Left ventricle myocardium inferior (tissue), 1 donor: Measurements from ENCODE around the gene ELF5. TPM values are rescaled to one million over a fixed set of nuclear protein-coding genes. Genes with fewer than 3 reads are reported as not detected.

Experiments
- DNase-seq: peaks from one replicate; pipeline ENCODE4 v3.0.0-alpha.2; 2020
- H3K27ac ChIP-seq: fragments of 200-600 bp; replicated peaks from 2 replicates; pipeline ENCODE4 v1.8.0; 2021
- H3K27me3 ChIP-seq: fragments of 200-600 bp; 2 replicates; pipeline ENCODE4 v1.8.0; 2021; ENCODE audit warnings: low read depth
- H3K36me3 ChIP-seq: fragments of 200-600 bp; 2 replicates; pipeline ENCODE4 v1.8.0; 2021
- H3K4me1 ChIP-seq: fragments of 200-600 bp; 2 replicates; pipeline ENCODE4 v1.8.0; 2021
- H3K4me3 ChIP-seq: fragments of 200-600 bp; 2 replicates; pipeline ENCODE4 v1.8.0; 2021; ENCODE audit warnings: mild to moderate bottlenecking, moderate library complexity
- H3K9me3 ChIP-seq: fragments of 200-600 bp; replicated peaks from 2 replicates; pipeline ENCODE4 v1.8.0; 2021
- CTCF ChIP-seq: fragments of 200-600 bp; IDR thresholded peaks from 2 replicates; pipeline ENCODE4 v1.8.0; 2021; ENCODE audit warnings: antibody characterized with exemption, mild to moderate bottlenecking, borderline replicate concordance
- intact Hi-C: fragments of 100-400 bp; cut with micrococcal nuclease; formaldehyde crosslinking; loops from one replicate; pipeline ENCODE4 v1.11.0; 2022
- total RNA-seq: library from RNA; stranded (reverse); fragmentation: NEBNext Ultra II Directional; extraction: Animal tissue kit (Norgen Biotek cat#: 25700); gene quantifications from one replicate; pipeline ENCODE4 v1.2.1, GENCODE V29; 2021
- donor health status: DM: no; HTN: yes; CAD: no; lungs with severe emphysema.

ELF5 gene
- total RNA-seq, 1 donor from 2014 or later, result not detected

GRCh38 chr11:34493468-34493867 is 20.1 kb downstream of the ELF5 start:
- Histone ChIP-seq H3K4me3 (no peak overlapping the region), H3K9me3 (no peaks in the 10 kb centered on the region), H3K36me3 (no peaks in the 10 kb centered on the region), H3K27ac (no peak overlapping the region), H3K27me3 (peaks cover 43% of the 10 kb centered on the region), H3K4me1 (no peaks in the 10 kb centered on the region)
- TF ChIP-seq CTCF, result no peak
- no peak for DNase-seq
- intact Hi-C loops, result no loop called here

DNA sequence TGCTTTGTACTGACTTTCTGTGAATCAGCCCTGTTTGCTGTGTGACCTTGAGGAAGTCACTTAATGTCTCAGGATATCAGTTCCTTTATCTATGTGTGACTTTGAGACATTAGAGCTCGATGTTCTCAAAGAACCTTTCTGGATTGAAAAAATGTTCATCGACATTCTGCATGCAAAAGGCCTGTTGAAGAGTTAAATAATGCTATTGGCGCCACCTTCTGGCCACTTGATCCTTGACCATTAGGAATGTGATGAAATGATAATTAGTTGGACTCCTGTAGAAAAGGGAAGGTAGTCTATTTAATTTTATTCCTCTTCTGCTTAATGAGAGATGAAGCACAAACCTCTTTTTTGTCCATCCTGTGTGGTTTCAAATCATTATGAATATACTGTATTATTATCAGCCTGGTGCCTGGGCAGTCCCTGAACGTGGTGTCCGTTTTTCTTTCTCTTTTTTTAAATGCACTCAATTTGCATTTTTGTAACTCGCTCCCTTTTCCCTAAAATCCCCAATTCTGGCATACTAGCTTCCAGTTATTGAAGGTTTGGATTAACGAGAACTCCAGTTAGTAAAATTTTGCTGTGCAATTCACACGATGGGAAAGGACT is 20.7 kb downstream of the ELF5 start:
- intact Hi-C loops, result no loop called here
- H3K4me1 ChIP-seq, result no peaks in the 10 kb centered on the region
- no peak for DNase-seq
- H3K36me3 ChIP-seq, result no peaks in the 10 kb centered on the region
- H3K9me3 ChIP-seq, result no peaks in the 10 kb centered on the region
- no peak overlapping the region for H3K4me3 ChIP-seq
- TF ChIP-seq CTCF, result peak; percentile 76
- no peak overlapping the region for H3K27ac ChIP-seq
- H3K27me3 ChIP-seq, result peaks cover 38% of the 10 kb centered on the region

DNA sequence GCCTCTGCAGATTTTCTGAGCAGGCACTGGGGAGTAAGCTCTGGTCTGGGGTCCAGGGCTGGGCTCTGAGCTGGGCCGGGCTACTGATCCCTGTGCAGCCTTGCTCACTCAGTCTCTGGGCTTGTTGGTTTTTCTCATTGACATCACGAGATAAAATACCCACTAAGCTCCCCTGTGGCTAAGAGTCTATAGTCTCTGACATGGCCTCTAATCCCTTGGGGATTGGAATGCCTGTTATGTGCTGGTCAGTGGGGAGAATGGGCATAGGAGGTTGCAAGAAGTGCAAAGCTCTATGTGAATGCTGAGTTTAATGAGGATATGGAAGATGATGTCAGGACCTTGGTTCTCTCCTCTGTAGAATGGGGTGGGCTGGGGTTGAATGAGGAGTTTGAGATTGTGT is 23.3 kb downstream of the ELF5 start:
- no peaks in the 10 kb centered on the region for H3K9me3 ChIP-seq
- H3K4me3 ChIP-seq, result no peak overlapping the region
- H3K27me3 ChIP-seq, result peaks cover 23% of the 10 kb centered on the region
- intact Hi-C loops, result no loop called here
- TF ChIP-seq CTCF, result no peak
- H3K4me1 ChIP-seq, result no peaks in the 10 kb centered on the region
- no peaks in the 10 kb centered on the region for H3K36me3 ChIP-seq
- no peak overlapping the region for H3K27ac ChIP-seq
- no peak for DNase-seq

GRCh38 chr11:34488855-34489557 is 24.6 kb downstream of the ELF5 start:
- H3K27me3 ChIP-seq, result peaks cover 12% of the 10 kb centered on the region
- TF ChIP-seq CTCF, result no peak
- DNase-seq, result no peak
- no peaks in the 10 kb centered on the region for H3K36me3 ChIP-seq
- intact Hi-C loops, result no loop called here
- no peak overlapping the region for H3K4me3 ChIP-seq
- no peak overlapping the region for H3K27ac ChIP-seq
- no peaks in the 10 kb centered on the region for H3K4me1 ChIP-seq
- no peaks in the 10 kb centered on the region for H3K9me3 ChIP-seq

DNA sequence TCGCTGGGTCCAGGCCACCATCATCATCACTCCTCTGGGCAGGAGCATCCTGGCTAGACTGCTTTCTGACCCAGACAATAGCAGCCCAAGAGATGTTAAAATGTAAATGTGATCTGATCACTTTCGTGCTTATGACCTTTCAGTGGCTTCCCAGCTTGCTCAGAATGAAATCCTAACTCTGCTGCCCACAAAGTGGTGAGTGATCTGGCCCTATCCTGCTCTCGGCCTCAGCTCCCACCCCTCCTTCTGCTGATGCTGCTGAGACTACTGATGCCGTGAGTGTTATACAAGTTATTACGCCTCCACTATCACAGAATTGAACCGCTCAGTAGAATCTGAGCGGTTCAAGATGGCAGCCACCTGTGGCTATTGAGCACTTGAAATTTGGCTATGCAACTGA is 26.2 kb downstream of the ELF5 start:
- no peak for DNase-seq
- intact Hi-C loops, result no loop called here
- H3K4me3 ChIP-seq, result no peak overlapping the region
- no peak for TF ChIP-seq CTCF
- H3K27ac ChIP-seq, result no peak overlapping the region
- no peaks in the 10 kb centered on the region for H3K9me3 ChIP-seq
- no peaks in the 10 kb centered on the region for H3K4me1 ChIP-seq
- H3K27me3 ChIP-seq, result peaks cover 10% of the 10 kb centered on the region
- H3K36me3 ChIP-seq, result no peaks in the 10 kb centered on the region
